GM12875 (cell line): ENCODE results near the gene NRP1.

ENCODE experiments used
- H3K4me3 ChIP-seq: one replicate; pipeline ENCODE4 v1.5.1; 2011; ENCODE audit warnings: low read depth, low read length, control low read depth
- TF ChIP-seq, protein P1 (sequence below): IDR thresholded peaks from 2 replicates; pipeline ENCODE4 v1.5.1; 2011; ENCODE audit warnings: low read depth, mild to moderate bottlenecking, control low read depth, inconsistent platforms, low read length, moderate library complexity, borderline replicate concordance; ENCODE audit not compliant: insufficient read depth

The NRP1 gene

DNA sequence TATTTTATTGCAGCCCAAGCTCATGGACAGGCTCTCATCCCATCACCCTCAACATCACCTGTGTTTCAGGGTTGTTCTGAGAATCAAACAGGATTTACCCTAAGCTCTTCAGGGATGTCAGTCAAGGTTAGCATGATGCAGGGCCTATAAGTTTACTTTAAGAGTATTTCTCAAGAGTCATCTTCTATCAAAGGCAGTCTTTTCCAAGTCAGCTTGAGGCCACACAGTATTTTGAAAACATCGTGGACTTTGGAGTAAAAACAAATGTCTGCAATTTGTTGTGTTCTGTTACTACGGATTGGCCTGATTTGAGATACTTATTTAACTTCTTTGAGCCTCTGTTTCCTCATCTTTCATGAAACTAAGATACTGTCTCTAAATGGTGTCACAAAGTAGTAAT, 42.0 kb upstream of the NRP1 start:
- TF ChIP-seq, protein P1, sequence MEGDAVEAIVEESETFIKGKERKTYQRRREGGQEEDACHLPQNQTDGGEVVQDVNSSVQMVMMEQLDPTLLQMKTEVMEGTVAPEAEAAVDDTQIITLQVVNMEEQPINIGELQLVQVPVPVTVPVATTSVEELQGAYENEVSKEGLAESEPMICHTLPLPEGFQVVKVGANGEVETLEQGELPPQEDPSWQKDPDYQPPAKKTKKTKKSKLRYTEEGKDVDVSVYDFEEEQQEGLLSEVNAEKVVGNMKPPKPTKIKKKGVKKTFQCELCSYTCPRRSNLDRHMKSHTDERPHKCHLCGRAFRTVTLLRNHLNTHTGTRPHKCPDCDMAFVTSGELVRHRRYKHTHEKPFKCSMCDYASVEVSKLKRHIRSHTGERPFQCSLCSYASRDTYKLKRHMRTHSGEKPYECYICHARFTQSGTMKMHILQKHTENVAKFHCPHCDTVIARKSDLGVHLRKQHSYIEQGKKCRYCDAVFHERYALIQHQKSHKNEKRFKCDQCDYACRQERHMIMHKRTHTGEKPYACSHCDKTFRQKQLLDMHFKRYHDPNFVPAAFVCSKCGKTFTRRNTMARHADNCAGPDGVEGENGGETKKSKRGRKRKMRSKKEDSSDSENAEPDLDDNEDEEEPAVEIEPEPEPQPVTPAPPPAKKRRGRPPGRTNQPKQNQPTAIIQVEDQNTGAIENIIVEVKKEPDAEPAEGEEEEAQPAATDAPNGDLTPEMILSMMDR, result no peak
- no peak overlapping the region for H3K4me3 ChIP-seq

DNA sequence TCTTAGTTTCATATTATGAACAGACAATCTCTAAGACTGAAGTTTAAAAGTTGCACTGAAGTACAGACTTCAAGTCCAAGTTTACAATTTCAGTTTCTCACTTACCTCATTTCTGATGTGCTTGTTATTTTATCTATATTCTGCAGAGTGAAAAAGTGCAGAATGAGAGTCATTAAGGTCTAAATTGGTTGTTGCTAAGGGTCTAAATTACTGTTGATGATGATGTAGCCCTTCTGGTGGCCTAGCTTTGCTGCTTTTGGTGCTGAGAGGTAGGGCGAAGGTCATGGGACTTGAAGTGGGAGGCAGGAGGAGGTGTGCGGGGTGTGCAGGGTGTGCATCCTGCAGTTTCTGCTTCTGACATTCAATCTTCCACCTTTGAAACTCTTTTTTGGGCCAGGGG, 38.8 kb upstream of the NRP1 start:
- H3K4me3 ChIP-seq, result no peak overlapping the region
- TF ChIP-seq, protein P1, result no peak

DNA sequence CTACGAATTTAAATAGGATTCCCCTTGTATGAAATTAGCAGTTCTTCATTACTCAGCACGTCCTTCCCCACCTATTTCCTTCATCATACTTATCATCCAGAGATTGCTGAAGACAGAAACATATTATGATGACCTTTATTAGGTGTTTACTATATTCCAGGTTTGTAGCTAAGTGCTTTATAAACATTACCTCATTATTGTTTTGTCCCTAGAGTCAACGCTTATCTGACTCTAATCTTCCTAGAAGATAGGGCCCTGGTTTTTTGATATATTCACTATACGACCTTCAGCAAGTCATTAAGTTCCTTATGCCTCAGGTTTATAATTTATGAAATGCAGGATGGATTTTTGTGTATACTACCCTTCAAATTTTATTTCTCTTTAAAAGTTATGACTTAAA, 36.8 kb upstream of the NRP1 start:
- TF ChIP-seq, protein P1, result no peak
- no peak overlapping the region for H3K4me3 ChIP-seq

DNA sequence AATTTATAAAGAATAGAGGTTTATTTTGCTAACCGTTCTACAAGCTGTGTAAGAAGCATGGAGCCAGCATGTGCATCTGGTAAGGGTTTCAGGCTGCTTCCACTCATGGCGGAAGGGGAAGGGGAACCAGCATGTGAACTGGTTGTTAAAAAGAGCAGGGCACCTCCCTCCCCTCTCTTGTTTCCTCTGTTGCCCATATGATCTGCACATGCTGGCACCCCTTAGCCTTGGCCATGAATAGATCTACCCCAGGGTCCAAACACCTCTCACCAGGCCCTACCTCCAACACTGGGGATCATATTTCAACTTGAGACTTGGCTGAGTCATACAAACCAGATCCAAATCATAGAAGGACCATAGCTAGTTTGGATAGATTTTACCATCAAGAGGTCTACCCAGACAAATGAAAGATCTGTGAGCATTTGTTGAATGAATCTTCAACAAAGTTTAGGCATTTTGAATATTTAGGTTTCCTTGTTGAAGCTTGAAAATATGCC, 36.0 kb upstream of the NRP1 start:
- TF ChIP-seq, protein P1, result no peak
- H3K4me3 ChIP-seq, result no peak overlapping the region

DNA sequence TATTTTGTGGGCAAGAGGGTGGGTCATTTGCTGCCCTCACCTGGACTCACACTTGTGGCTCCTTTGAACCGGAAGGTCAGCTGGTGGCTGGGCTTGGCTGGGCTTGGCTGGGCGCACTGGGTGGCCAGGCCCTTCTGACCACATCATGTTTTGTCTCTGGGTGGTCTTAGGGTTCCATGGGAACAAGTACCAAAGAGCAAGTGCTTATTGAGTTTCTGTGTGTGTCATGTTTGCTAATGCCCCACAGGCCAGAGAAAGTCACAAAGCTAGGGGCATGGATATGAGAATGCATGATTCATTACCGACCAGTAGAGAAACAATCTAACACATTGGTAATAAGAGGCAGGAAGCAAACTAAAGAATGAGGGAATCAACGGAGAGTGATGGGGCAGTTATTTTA, 33.6 kb upstream of the NRP1 start:
- H3K4me3 ChIP-seq, result no peak overlapping the region
- TF ChIP-seq, protein P1, result no peak

DNA sequence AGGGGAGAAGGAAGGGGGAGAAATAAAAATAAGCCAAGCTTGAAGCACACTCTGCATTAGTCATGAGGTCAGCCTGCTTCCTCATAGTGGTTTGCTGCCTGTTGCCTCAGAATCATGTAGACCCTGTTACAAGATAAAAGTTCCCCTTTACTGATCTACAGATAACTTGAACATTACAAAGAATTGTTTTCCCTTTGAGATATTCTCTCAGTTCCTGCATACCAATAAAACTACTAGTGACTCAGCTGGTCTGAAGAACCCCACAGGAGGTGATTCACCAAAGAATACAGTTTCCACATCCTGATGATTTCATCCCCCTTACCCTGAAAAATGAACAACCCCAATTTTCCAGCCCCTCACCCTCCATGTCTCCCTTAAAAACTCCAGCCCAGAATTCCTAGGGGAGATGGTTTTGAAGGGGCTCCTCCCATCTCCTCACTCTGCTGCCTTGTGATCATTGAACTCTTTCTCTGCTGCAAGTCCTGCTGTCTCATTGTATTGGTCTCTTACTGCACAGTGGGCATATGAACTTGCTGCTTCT, 31.5 kb upstream of the NRP1 start:
- no peak overlapping the region for H3K4me3 ChIP-seq
- TF ChIP-seq, protein P1, result no peak

DNA sequence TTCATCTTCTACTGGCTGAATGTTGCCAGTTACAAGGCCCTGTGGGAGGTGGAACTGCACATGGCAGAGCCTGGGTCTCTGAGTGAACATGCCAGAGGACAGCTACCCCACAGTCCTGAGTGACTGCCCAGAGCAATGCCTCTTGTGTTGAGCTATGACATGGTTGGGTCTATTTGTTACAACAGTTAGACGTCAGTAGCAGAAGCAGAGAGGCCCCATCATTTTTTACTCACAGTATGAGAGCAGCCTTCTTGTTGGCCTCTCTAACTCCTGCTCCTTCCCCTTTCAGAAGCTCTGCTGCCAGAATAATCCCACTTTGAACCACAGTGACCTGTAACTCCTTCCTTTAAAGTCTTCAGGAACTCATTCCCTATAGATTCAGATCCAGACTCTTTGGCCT, 30.8 kb upstream of the NRP1 start:
- TF ChIP-seq, protein P1, result no peak
- H3K4me3 ChIP-seq, result no peak overlapping the region
